OCI-LY3 (cell line): ENCODE data around the gene LRPAP1.
A peak's percentile ranks its signal among the peaks of the same experiment; 100 is the strongest.

Experiments used
- H2AFZ ChIP-seq: fragments of 200-600, 300-600 bp; shearing (Covaris generic); 2 replicates; pipeline ENCODE4 v1.6.0; 2014; ENCODE audit warnings: antibody characterized with exemption, low read depth, low read length
- H3K27ac ChIP-seq: fragments of 200-600, 300-600 bp; sonication (generic); 2 replicates; pipeline ENCODE4 v1.5.1; 2014; ENCODE audit warnings: mild to moderate bottlenecking, low read length, moderate library complexity, mixed read lengths
- H3K27me3 ChIP-seq: fragments of 200-600, 300-600 bp; sonication (generic); 2 replicates; pipeline ENCODE4 v1.6.1; 2014; ENCODE audit warnings: low read depth, low read length, mixed read lengths
- H3K36me3 ChIP-seq: fragments of 200-600, 300-600 bp; sonication (generic); replicated peaks from 2 replicates; pipeline ENCODE3; 2014; ENCODE audit warnings: low read depth, low read length, mixed read lengths
- H3K4me1 ChIP-seq: fragments of 300-600, 200-600 bp; sonication (generic); 2 replicates; pipeline ENCODE4 v1.6.1; 2014; ENCODE audit warnings: low read length, mixed read lengths
- H3K4me2 ChIP-seq: fragments of 200-600, 300-600 bp; sonication (generic); 2 replicates; pipeline ENCODE4 v1.6.1; 2014; ENCODE audit warnings: low read length, mixed read lengths
- H3K4me3 ChIP-seq: fragments of 300-600, 200-600 bp; sonication (generic); 2 replicates; pipeline ENCODE4 v1.5.1; 2014; ENCODE audit warnings: antibody characterized with exemption, mild to moderate bottlenecking, low read length, moderate library complexity
- H3K79me2 ChIP-seq: fragments of 300-600, 200-600 bp; shearing (Covaris generic); 2 replicates; pipeline ENCODE4 v1.6.1; 2014; ENCODE audit warnings: mild to moderate bottlenecking, low read length, mixed read lengths
- H3K9ac ChIP-seq: fragments of 300-600, 200-600 bp; shearing (Covaris generic); 2 replicates; pipeline ENCODE4 v1.6.0; 2014; ENCODE audit warnings: mild to moderate bottlenecking, low read length, moderate library complexity
- H3K9me3 ChIP-seq: fragments of 200-600, 300-600 bp; shearing (Covaris generic); 2 replicates; pipeline ENCODE4 v1.6.1; 2014; ENCODE audit warnings: low read length, mixed read lengths; ENCODE audit not compliant: insufficient read depth
- H4K20me1 ChIP-seq: fragments of 200-600, 300-600 bp; sonication (generic); 2 replicates; pipeline ENCODE4 v1.6.1; 2016; ENCODE audit warnings: low read length, mixed read lengths; ENCODE audit not compliant: insufficient read depth
- CTCF ChIP-seq: fragments of 200-600, 300-600 bp; sonication (generic); IDR thresholded peaks from 2 replicates; pipeline ENCODE4 v1.5.1; 2014; ENCODE audit warnings: antibody characterized with exemption, low read length, low read depth
- EZH2phosphoT487 ChIP-seq: fragments of 200-600 bp; shearing (Covaris generic); IDR thresholded peaks from 2 replicates; pipeline ENCODE4 v1.6.1; 2018; ENCODE audit warnings: antibody characterized with exemption, mixed run types, low read depth

The LRPAP1 gene

GRCh38 chr4:3515646-3516045 lies 16.6 kb downstream of the LRPAP1 start:
- H3K9ac ChIP-seq = no peak overlapping the region
- H3K27me3 ChIP-seq = no peaks in the 10 kb centered on the region
- no peaks in the 10 kb centered on the region for H3K79me2 ChIP-seq
- H3K9me3 ChIP-seq = no peaks in the 10 kb centered on the region
- no peaks in the 10 kb centered on the region for H3K4me1 ChIP-seq
- no peak overlapping the region for H2AFZ ChIP-seq
- TF ChIP-seq CTCF (no peak), EZH2phosphoT487 (no peak)
- no peak overlapping the region for H3K4me2 ChIP-seq
- H4K20me1 ChIP-seq = no peaks in the 10 kb centered on the region
- no peak overlapping the region for H3K27ac ChIP-seq
- H3K4me3 ChIP-seq = no peak overlapping the region
- peaks cover 56% of the 10 kb centered on the region for H3K36me3 ChIP-seq

DNA sequence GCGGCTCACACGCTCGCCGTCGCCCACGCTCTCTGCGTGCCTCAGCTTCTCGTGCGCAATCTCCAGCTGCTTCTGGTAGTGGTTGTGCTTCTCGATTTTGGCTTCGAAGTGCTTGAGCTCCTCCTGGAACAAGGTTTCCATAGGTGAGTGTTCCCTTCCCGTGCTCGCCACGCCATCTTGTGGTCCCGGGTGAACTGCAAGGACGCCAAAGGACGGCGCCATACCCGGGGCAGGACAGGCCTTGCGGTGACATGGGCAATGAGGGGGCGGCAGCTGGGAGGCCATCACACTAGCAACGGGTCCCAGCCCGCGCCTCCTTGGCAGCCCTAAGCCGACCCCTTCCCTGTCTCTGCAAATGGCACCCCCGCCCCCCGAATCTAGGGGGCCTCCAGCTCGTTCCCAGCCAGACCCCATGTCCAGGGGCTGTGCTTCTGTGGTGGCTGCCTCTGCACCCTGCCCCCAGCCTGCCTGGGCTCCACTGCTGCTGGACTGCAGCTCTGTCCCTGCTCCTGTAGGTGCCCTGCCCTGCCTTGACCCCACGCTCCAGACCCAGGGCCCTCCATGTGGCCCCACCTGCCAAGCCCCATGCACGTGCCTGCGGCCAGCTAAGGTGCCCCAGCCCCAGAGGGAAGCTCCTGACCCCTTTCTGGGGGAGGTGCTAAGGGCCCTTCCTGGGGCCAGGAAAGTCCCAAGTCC lies 17.3 kb downstream of the LRPAP1 start:
- Histone ChIP-seq H3K4me2 (no peak overlapping the region), H3K4me1 (no peaks in the 10 kb centered on the region), H2AFZ (no peak overlapping the region), H3K36me3 (peaks cover 59% of the 10 kb centered on the region), H3K9ac (no peak overlapping the region), H3K27ac (no peak overlapping the region), H3K9me3 (no peaks in the 10 kb centered on the region), H3K4me3 (no peak overlapping the region), H3K79me2 (no peaks in the 10 kb centered on the region), H4K20me1 (no peaks in the 10 kb centered on the region), H3K27me3 (no peaks in the 10 kb centered on the region)
- TF ChIP-seq EZH2phosphoT487 (no peak), CTCF (0 out of 2 replicates have a peak, but pooled peaks have one; percentile 9)

GRCh38 chr4:3514221-3514780 lies 17.9 kb downstream of the LRPAP1 start:
- Histone ChIP-seq H3K9ac (no peak overlapping the region), H3K27me3 (no peaks in the 10 kb centered on the region), H3K27ac (no peak overlapping the region), H3K4me1 (no peaks in the 10 kb centered on the region), H4K20me1 (no peaks in the 10 kb centered on the region), H3K36me3 (peaks cover 59% of the 10 kb centered on the region), H3K79me2 (no peaks in the 10 kb centered on the region), H3K4me2 (no peak overlapping the region), H2AFZ (no peak overlapping the region), H3K4me3 (no peak overlapping the region), H3K9me3 (no peaks in the 10 kb centered on the region)
- TF ChIP-seq EZH2phosphoT487 (no peak), CTCF (no peak)

DNA sequence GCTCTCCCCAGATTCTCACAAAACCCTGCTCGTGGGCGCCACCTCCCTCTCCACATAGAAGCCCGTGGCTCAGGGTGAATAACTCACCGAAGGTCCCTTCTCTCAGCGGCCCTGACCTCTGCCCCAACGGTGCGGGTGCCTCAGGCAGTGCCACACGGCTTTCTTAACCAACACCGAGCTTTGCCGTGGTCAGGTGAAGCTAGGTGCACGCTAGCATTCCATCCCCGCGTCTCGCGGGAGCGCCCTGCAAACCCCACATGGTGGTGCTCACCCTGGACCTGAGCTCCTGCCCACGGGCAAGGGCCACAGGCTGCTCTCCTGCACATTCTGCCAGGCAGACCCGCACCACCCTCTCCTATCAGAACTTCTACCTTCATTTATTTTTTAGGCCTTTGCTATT lies 18.4 kb downstream of the LRPAP1 start:
- Histone ChIP-seq H4K20me1 (no peaks in the 10 kb centered on the region), H3K79me2 (no peaks in the 10 kb centered on the region), H3K36me3 (peaks cover 61% of the 10 kb centered on the region), H3K4me2 (no peak overlapping the region), H3K4me3 (no peak overlapping the region), H3K9me3 (no peaks in the 10 kb centered on the region), H2AFZ (no peak overlapping the region), H3K27ac (no peak overlapping the region), H3K4me1 (no peaks in the 10 kb centered on the region), H3K9ac (no peak overlapping the region), H3K27me3 (no peaks in the 10 kb centered on the region)
- no peak for TF ChIP-seq CTCF
- no peak for TF ChIP-seq EZH2phosphoT487
